GM12878 (cell line): Measurements from ENCODE around the gene NT5E. TPM values are rescaled to one million over a fixed set of nuclear protein-coding genes. Genes with fewer than 3 reads are reported as not detected.
A peak's percentile ranks its signal among the peaks of the same experiment; 100 is the strongest.

ENCODE experiments used
- ATAC-seq: fragments of 200-7000 bp; cut with Tn5 transposase; 3 replicates; pipeline ENCODE4 v1.9.1; 2020; ENCODE audit warnings: mild to moderate bottlenecking, moderate library complexity
- BruUV-seq: library from RNA; stranded (reverse); fragments of 400-500 nt; replicated peaks from 2 replicates; lab custom pipeline; 2021; lab: Mats Ljungman, UMichigan
- CTCF ChIA-PET: fragments of 300-600 bp; sonication (Branson Sonifier 250); formaldehyde crosslinking; extraction: SDS; loops from one replicate; lab custom pipeline; 2021; ENCODE audit warnings: inconsistent platforms; lab: Yijun Ruan, JAX
- POLR2A ChIA-PET: fragments of 350-600 bp; formaldehyde crosslinking; extraction: SDS; loops from one replicate; lab custom pipeline; 2021; ENCODE audit warnings: inconsistent platforms; lab: Charles Lee
- RAD21 ChIA-PET: fragments of 300-600 bp; sonication (Branson Sonifier 250); formaldehyde crosslinking; loops from one replicate; lab custom pipeline; 2023; ENCODE audit warnings: antibody characterized with exemption; ENCODE audit not compliant: unreplicated experiment; lab: Charles Lee
- SMC1A ChIA-PET: fragments of 300-600 bp; sonication (Branson Sonifier 250); formaldehyde crosslinking; loops from one replicate; lab custom pipeline; 2023; ENCODE audit not compliant: unreplicated experiment, uncharacterized antibody; lab: Charles Lee
- DNase-seq: peaks from one replicate; pipeline ENCODE4 v3.0.0-alpha.2; 2011; ENCODE audit warnings: low read depth, low spot score
- FAIRE-seq: peaks from 3 replicates; lab custom pipeline; 2011; peaks lifted over from hg19 to GRCh38; lab: Jason Lieb, UNC
- H2AFZ ChIP-seq: 2 replicates; pipeline ENCODE4 v1.6.0; 2011; ENCODE audit warnings: low read depth, low read length, control low read depth; ENCODE audit not compliant: control insufficient read depth
- H3K27ac ChIP-seq: 2 replicates; pipeline ENCODE4 v1.5.1; 2011; ENCODE audit warnings: control low read depth; ENCODE audit not compliant: control insufficient read depth, insufficient read depth
- H3K27me3 ChIP-seq, 2 experiments: replicated peaks in 1 of 2; 2 replicates each; pipeline versions ENCODE4 v1.6.0 to v1.6.1; 2011; ENCODE audit warnings: low read length in 1 of 2; ENCODE audit not compliant: control insufficient read depth in 2 of 2, insufficient read depth in 2 of 2
- H3K36me3 ChIP-seq, 2 experiments: 2 replicates each; pipeline ENCODE4 v1.5.1; 2011; ENCODE audit warnings: low read length in 1 of 2; ENCODE audit not compliant: control insufficient read depth in 2 of 2, insufficient read depth in 2 of 2
- H3K4me1 ChIP-seq: 2 replicates; pipeline ENCODE4 v1.6.1; 2011; ENCODE audit warnings: mild to moderate bottlenecking, low read length, moderate library complexity, mixed read lengths; ENCODE audit not compliant: control insufficient read depth, insufficient read depth
- H3K4me2 ChIP-seq: 2 replicates; pipeline ENCODE4 v1.6.0; 2011; ENCODE audit warnings: control low read depth; ENCODE audit not compliant: control insufficient read depth, insufficient read depth
- H3K4me3 ChIP-seq: fragments of 200-600 bp; sonication (generic); 2 replicates; pipeline ENCODE4 v1.5.1; 2016
- H3K79me2 ChIP-seq: 2 replicates; pipeline ENCODE4 v1.6.0; 2011; ENCODE audit warnings: low read length; ENCODE audit not compliant: control insufficient read depth, insufficient read depth
- H3K9ac ChIP-seq: 2 replicates; pipeline ENCODE4 v1.8.0; 2011; ENCODE audit warnings: low read length, control low read depth, mixed read lengths; ENCODE audit not compliant: control insufficient read depth, insufficient read depth
- H3K9me3 ChIP-seq: replicated peaks from 3 replicates; pipeline ENCODE4 v1.5.1; 2011; ENCODE audit warnings: mild to moderate bottlenecking, low read length; ENCODE audit not compliant: control insufficient read depth, insufficient read depth
- H4K20me1 ChIP-seq: 2 replicates; pipeline ENCODE4 v1.6.0; 2011; ENCODE audit not compliant: control insufficient read depth, insufficient read depth
- BCL11A ChIP-seq: IDR thresholded peaks from 2 replicates; pipeline ENCODE4 v1.6.1; 2011; ENCODE audit warnings: low read depth, low read length
- CBFB ChIP-seq: IDR thresholded peaks from 2 replicates; pipeline ENCODE4 v1.6.1; 2016; ENCODE audit warnings: antibody characterized with exemption, low read depth
- CEBPB ChIP-seq, 2 experiments: fragments of 150-350 bp in 1 of 2; IDR thresholded peaks; 2 replicates each; pipeline ENCODE4 v1.6.1; 2012 to 2014; ENCODE audit warnings: low read depth in 2 of 2, low read length in 2 of 2, borderline replicate concordance in 1 of 2, inconsistent platforms in 1 of 2
- CREM ChIP-seq: IDR thresholded peaks from 2 replicates; pipeline ENCODE4 v1.6.1; 2014; ENCODE audit warnings: antibody characterized with exemption, low read depth
- DPF2 ChIP-seq: fragments of 450-650 bp; IDR thresholded peaks from 2 replicates; pipeline ENCODE4 v1.6.1; 2017; ENCODE audit warnings: mild to moderate bottlenecking
- EP300 ChIP-seq, 2 experiments: fragments of 150-350 bp in 1 of 2; IDR thresholded peaks; 2 replicates each; pipeline ENCODE4 v1.6.1; 2011 to 2012; ENCODE audit warnings: low read depth in 2 of 2, low read length in 2 of 2, borderline replicate concordance in 1 of 2, improper control_type of control experiment in 1 of 2, inconsistent platforms in 1 of 2; ENCODE audit not compliant: control insufficient read depth in 1 of 2
- GABPA ChIP-seq: IDR thresholded peaks from 2 replicates; pipeline ENCODE4 v1.6.1; 2014; ENCODE audit warnings: antibody characterized with exemption, low read depth, mild to moderate bottlenecking, inconsistent platforms
- KLF5 ChIP-seq: fragments of 450-650 bp; IDR thresholded peaks from 2 replicates; pipeline ENCODE4 v1.6.1; 2014; ENCODE audit warnings: mild to moderate bottlenecking; ENCODE audit not compliant: partially characterized antibody
- NBN ChIP-seq: fragments of 450-650 bp; IDR thresholded peaks from 2 replicates; pipeline ENCODE4 v1.6.1; 2016
- NR2C1 ChIP-seq: fragments of 450-650 bp; IDR thresholded peaks from 2 replicates; pipeline ENCODE4 v1.6.1; 2017; ENCODE audit warnings: antibody characterized with exemption, mild to moderate bottlenecking, moderate library complexity
- RFX5 ChIP-seq: IDR thresholded peaks from 2 replicates; pipeline ENCODE4 v1.6.1; 2011; ENCODE audit warnings: low read depth, low read length, improper control_type of control experiment
- SREBF2 ChIP-seq: IDR thresholded peaks from 2 replicates; pipeline ENCODE4 v1.6.1; 2012; ENCODE audit warnings: mild to moderate bottlenecking, low read length
- TBL1XR1 ChIP-seq: IDR thresholded peaks from 2 replicates; pipeline ENCODE4 v1.6.1; 2012; ENCODE audit warnings: low read depth, low read length, improper control_type of control experiment
- WGBS: methylation state at CpG from one replicate; pipeline ENCODE4 v1.1.6; 2016; ENCODE audit warnings: low lambda C conversion rate; ENCODE audit not compliant: insufficient replicate concordance, insufficient coverage; ENCODE audit errors: missing lambda C conversion rate; 5-methylcytosine and 5-hydroxymethylcytosine counted together
- in situ Hi-C: fragments of 300-500 bp; cut with MboI; formaldehyde crosslinking; loops from 9 replicates; pipeline ENCODE4 v1.14.3; 2018; ENCODE audit warnings: mixed read lengths
- intact Hi-C: fragments of 100-400 bp; cut with micrococcal nuclease; formaldehyde crosslinking; loops from one replicate; pipeline ENCODE4 v1.14.2; 2022; ENCODE audit not compliant: unreplicated experiment
- polyA plus RNA-seq, 11 experiments: library from polyadenylated mRNA; depleted of rRNA in 4 of 11; unstranded in 6 of 11; stranded (reverse) in 5 of 11; fragments of >200 nt; fragmentation: Nextera tagmentation in 4 of 11; fragmentation: Illumina TruSeq in 1 of 11; extraction: Ambion mirVana in 4 of 11; extraction: Trizol in 1 of 11; gene quantifications; 1 replicate in 1 of 11; 2 replicates in 10 of 11; pipeline versions ENCODE4 v1.2.1 to v1.2.3, GENCODE V29; 2011 to 2016; ENCODE audit warnings: inconsistent platforms in 2 of 11, missing spikeins in 2 of 11, low read depth in 1 of 11
- total RNA-seq, 4 experiments: library from RNA; depleted of rRNA in 3 of 4; stranded (reverse); fragments of >200 nt in 3 of 4; fragmentation: Illumina TruSeq in 1 of 4; extraction: Trizol in 1 of 4; gene quantifications; 2 replicates each; pipeline versions ENCODE4 v1.2.1 to v1.2.3, GENCODE V29; 2013 to 2021
- TF ChIP-seq, protein P1 (sequence below): fragments of 450-650 bp; IDR thresholded peaks from 2 replicates; pipeline ENCODE4 v1.6.1; 2017; ENCODE audit warnings: mild to moderate bottlenecking, low read depth, inconsistent platforms; ENCODE audit not compliant: poor library complexity, severe bottlenecking
- TF ChIP-seq, protein P2 (sequence below): IDR thresholded peaks from 2 replicates; pipeline ENCODE4 v1.6.1; 2012; ENCODE audit warnings: improper control_type of control experiment, low read depth, low read length; ENCODE audit not compliant: insufficient replicate concordance

The NT5E gene
- total and polyA plus RNA-seq, 10 of the 15 experiments (the other 5 are each of a cell fraction or from before 2014, with no cell fraction given) = 1.9 to 9.7 (median 7.3) TPM

DNA sequence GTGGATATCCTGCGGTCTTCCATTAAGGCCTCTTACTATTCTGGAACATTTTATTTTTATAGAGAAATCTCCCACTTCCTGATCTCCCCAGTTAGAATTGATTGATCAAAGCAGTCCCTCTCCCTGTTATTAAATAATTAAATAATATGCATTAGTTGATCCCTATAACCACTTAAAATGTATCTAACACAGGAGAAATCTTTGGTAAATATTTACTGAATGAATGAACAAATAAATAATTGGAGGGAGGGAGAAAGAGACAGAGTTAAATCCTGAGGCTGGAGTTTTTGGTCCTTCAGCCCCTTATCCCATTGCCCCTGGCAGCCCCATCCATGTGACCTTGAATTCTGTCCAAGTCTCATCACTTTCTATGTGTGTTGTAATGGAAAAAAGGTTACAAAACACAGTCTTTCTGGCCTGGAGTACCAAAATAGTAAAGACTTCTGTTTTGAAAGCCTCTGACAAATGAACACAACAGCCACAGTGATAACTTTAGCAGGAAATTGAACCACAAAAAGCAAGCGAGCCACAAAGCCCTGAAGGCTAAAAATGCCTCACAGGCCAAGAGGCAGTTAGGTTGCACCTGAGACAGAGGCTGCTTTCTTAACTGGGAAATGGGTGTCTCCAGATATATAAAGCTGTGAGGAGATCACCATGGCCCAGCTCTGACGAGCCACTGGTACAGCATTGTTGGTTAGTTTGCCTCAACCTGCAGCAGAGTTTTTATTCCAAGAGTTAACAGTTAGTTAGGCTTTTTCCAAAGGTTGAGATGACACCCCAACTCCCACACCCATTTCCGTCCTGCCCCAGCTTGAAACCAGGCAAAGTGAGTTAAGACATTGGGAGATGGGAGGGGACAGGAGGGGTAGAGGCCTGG lies 11.3 kb downstream of the NT5E start:
- ChIA-PET CTCF (interaction anchor here (0.8 to 3.8 kb wide), 5 partner anchors 11 to 76 kb away, joined by 3 to 52 read pairs (median 4); partner anchors contain the start of gene NT5E), POLR2A (interaction anchor here (1.0 to 8.0 kb wide), 4 partner anchors 10 to 217 kb away, joined by 3 to 64 read pairs (median 6); partner anchors contain the start of gene NT5E), SMC1A (interaction anchor here (0.5 to 9.8 kb wide), 9 partner anchors 12 to 413 kb away, joined by 3 to 138 read pairs (median 4); partner anchors contain the start of gene NT5E), RAD21 (interaction anchor here (0.5 to 7.3 kb wide), 10 partner anchors 10 to 170 kb away, joined by 3 to 76 read pairs (median 4); partner anchors contain the start of gene NT5E)
- peak overlapping the region; percentile 40 for H3K9ac ChIP-seq
- ATAC-seq (peak; percentile 84), DNase-seq (peak; percentile 85), FAIRE-seq (peak; percentile 77)
- WGBS = 16% methylated on average over 4 of the region's 4 CpGs
- intact Hi-C loops = no loop called here
- no peaks in the 10 kb centered on the region for H3K9me3 ChIP-seq
- H3K27ac ChIP-seq = peak overlapping the region; percentile 74
- BruUV-seq = no TSS peak
- H4K20me1 ChIP-seq = no peaks in the 10 kb centered on the region
- H3K79me2 ChIP-seq = peaks cover 2% of the 10 kb centered on the region
- peaks cover 59% of the 10 kb centered on the region for H3K4me1 ChIP-seq
- no peaks in the 10 kb centered on the region for H3K36me3 ChIP-seq
- peak overlapping the region; percentile 88 for H3K4me2 ChIP-seq
- H3K4me3 ChIP-seq = no peak overlapping the region; the same call in 1 of the 2 replicates
- H3K27me3 ChIP-seq = no peaks in the 10 kb centered on the region
- in situ Hi-C loops = no loop called here
- H2AFZ ChIP-seq = peak overlapping the region; percentile 71
- TF ChIP-seq, protein P1, sequence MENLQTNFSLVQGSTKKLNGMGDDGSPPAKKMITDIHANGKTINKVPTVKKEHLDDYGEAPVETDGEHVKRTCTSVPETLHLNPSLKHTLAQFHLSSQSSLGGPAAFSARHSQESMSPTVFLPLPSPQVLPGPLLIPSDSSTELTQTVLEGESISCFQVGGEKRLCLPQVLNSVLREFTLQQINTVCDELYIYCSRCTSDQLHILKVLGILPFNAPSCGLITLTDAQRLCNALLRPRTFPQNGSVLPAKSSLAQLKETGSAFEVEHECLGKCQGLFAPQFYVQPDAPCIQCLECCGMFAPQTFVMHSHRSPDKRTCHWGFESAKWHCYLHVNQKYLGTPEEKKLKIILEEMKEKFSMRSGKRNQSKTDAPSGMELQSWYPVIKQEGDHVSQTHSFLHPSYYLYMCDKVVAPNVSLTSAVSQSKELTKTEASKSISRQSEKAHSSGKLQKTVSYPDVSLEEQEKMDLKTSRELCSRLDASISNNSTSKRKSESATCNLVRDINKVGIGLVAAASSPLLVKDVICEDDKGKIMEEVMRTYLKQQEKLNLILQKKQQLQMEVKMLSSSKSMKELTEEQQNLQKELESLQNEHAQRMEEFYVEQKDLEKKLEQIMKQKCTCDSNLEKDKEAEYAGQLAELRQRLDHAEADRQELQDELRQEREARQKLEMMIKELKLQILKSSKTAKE = peak; percentile 89
- TF ChIP-seq TBL1XR1 = peak; percentile 76; the same call in 1 of the 2 replicates
- TF ChIP-seq CEBPB (IDR thresholded peaks at IDR 0.05; ENCODE audit: borderline replicate concordance in 1 of 2, low read depth in 2 of 2, low read length in 2 of 2) = 0 out of 4 replicates have a peak, but pooled peaks of 1 of the 2 experiments have one; percentile 38
- TF ChIP-seq NR2C1 = 0 out of 2 replicates have a peak, but pooled peaks have one; percentile 9
- peak; percentile 69; the same call in 1 of the 2 replicates for TF ChIP-seq CREM
- TF ChIP-seq DPF2 = peak; percentile 63; the same call in 1 of the 2 replicates
- TF ChIP-seq RFX5 = no peak
- TF ChIP-seq KLF5 = no peak
- TF ChIP-seq GABPA = peak; percentile 35; the same call in 1 of the 2 replicates
- TF ChIP-seq SREBF2 = no peak
- peak; percentile 57; the same call in 1 of the 2 replicates for TF ChIP-seq NBN
- TF ChIP-seq BCL11A = 0 out of 2 replicates have a peak, but pooled peaks have one; percentile 19
- TF ChIP-seq CBFB = peak; percentile 66; the same call in 1 of the 2 replicates
- TF ChIP-seq, protein P2, sequence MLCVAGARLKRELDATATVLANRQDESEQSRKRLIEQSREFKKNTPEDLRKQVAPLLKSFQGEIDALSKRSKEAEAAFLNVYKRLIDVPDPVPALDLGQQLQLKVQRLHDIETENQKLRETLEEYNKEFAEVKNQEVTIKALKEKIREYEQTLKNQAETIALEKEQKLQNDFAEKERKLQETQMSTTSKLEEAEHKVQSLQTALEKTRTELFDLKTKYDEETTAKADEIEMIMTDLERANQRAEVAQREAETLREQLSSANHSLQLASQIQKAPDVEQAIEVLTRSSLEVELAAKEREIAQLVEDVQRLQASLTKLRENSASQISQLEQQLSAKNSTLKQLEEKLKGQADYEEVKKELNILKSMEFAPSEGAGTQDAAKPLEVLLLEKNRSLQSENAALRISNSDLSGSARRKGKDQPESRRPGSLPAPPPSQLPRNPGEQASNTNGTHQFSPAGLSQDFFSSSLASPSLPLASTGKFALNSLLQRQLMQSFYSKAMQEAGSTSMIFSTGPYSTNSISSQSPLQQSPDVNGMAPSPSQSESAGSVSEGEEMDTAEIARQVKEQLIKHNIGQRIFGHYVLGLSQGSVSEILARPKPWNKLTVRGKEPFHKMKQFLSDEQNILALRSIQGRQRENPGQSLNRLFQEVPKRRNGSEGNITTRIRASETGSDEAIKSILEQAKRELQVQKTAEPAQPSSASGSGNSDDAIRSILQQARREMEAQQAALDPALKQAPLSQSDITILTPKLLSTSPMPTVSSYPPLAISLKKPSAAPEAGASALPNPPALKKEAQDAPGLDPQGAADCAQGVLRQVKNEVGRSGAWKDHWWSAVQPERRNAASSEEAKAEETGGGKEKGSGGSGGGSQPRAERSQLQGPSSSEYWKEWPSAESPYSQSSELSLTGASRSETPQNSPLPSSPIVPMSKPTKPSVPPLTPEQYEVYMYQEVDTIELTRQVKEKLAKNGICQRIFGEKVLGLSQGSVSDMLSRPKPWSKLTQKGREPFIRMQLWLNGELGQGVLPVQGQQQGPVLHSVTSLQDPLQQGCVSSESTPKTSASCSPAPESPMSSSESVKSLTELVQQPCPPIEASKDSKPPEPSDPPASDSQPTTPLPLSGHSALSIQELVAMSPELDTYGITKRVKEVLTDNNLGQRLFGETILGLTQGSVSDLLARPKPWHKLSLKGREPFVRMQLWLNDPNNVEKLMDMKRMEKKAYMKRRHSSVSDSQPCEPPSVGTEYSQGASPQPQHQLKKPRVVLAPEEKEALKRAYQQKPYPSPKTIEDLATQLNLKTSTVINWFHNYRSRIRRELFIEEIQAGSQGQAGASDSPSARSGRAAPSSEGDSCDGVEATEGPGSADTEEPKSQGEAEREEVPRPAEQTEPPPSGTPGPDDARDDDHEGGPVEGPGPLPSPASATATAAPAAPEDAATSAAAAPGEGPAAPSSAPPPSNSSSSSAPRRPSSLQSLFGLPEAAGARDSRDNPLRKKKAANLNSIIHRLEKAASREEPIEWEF = no peak
- peak; percentile 89 to 92 for TF ChIP-seq EP300 (IDR thresholded peaks at IDR 0.05; ENCODE audit: borderline replicate concordance in 1 of 2, control insufficient read depth in 1 of 2, low read depth in 2 of 2, low read length in 2 of 2)
